ENCODE results near the gene TTC32.

Gene TTC32

DNA sequence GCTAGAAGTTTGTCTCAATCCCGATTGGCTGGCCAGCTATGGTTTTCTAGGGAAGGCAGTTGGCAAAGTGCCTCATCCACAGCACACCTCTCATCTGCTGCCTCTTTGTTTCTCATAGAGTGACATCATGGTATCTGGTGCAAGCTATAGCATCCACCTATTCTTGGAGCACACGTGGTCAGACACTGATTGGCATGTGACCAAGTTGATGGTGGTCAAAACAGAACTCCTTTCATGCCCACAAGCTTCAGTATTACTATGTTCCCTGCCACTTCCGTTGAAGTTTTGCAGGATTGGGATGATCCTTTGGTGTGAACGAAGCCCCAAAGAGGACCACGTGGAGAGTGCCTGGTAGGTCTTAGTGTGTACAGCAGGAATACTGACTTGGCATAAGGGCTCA lies 28.8 kb downstream of the TTC32 start:
- no peak for DNase-seq

DNA sequence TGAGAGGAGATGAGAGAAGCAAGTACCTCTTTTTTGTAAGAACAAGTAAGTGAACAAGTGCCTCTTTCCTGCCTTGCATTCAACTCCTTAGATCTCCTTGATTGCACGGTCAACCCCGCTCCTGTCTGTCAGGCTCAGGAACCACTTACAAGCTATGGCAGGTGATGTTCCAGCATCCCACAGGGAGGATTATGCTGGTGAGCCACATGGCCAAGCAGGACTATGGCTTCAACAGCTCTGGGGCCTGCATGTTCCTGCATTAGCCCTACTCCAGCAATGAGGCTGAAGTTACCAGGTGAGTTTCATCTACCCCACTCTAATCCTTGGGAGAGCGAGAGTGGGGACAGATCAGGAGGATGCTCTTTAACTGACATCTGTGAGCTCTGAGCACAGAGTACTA lies 29.5 kb downstream of the TTC32 start:
- DNase-seq: no peak

DNA sequence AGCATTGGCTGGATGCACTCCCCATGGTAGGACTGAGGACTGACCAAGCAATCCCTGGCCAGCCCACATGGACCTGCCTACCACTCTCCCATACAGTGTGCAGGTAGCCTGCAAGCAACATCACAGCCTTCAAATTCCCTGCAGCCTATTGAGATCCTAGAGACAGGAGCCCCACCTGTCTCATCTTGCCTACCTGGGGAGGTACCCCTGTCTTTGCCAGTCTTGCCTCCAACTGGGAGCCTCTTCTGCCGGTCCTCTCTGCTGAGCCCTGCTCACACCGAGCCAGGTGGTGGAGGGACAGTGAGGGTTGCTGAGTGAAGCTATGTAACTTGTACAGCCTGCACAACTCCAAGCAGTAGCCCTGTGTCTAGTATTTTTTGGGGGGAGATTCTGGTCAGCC lies 29.9 kb downstream of the TTC32 start:
- no peak for DNase-seq

DNA sequence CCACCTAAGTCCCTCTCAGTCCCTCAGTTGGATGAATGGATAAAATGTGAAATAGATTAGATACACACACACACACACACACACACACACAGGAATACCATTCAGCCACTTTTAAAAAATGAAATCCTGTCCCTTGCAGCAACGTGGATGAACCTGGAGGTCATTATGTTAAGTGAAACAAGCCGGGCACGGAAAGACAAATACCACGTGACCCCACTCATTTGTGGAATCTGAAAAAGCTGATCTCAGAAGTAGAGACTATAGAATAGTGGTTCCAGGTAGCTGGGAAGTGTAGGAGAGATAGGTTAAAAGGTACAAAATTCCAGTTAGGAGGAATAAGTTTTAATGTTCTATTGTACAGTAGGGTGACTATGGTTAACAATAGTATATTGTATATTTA lies 31.0 kb downstream of the TTC32 start:
- no peak for DNase-seq

DNA sequence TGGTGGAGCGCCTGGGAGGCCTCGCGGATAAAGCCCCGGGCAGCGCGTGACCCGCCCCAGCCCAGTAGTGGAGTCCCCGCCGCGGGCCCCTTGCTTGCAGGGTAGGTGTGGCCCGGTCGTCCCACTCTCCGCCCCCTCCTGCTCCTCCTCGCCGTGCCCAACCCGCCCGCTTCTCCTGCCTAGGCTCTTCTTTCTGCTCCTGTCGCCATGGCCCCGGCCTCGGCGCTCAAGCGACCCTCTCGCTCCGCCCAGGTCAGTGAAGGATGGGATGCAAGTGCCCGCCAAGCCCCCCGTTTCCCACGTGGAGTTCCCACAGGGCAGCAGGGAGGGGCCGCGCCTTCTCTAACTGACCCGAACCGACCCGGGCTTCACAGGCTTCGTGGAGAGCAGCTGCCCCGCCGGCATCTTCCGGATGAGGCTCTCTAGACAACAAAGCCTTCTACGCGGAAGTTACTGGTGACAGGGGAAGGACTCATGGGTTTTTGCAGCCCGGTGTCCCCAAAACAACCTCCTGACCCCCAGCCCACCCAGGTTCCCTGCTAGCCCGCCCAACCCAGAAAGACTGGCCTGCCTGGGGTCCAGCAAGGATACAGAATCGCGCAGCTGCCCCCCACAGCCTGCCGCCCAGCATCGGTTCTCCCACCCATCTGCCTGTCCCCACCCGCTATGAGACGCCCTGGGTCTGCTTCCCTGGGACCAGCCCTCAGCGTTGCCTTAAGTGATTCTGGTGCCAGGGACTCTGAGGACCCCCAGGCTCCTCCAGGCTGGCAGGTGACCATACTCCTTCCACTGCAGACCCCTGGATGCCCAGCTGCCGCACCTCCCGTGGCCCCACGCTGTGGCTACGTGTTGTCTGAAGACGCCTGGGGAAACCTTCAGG lies 32.8 kb downstream of the TTC32 start:
- peak; percentile 84 for DNase-seq

DNA sequence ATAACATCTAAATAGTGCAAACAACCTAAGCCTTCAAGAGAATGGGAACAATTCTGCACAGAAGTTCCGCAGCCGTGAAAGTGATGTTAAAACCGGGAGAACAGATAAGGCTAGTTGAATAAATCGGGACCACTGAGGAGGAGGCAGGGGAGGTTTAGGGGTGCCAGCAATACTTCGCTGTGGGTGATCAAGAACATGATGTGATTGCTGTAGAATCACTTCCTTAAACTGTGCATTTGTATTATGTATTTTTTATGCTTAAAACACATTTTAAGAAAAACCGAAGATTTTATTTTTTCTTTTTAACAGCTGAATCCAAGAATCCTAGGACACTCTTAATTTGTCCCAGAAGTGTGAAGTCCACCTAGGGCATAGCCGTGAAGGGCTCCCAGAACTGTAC lies 33.6 kb downstream of the TTC32 start:
- DNase-seq: no peak

DNA sequence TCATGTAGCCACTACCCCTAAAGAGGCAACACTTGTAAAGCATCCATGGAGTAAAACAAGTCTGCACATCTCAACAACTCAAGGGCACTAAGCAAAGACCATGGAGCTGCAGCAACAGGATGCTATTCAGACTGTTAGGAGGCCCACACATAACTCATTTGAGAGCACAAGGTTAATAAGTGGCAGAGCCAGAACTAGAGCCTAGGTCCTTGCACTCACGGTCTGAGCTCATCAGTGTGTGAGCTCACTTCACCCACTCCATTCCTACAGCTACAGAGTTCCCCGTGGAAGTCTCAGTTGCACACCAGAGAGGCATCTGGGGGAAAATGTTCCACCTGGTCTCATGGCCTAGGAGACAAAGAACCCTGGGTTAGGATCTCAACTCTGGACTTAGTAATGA lies 35.0 kb downstream of the TTC32 start:
- no peak for DNase-seq

DNA sequence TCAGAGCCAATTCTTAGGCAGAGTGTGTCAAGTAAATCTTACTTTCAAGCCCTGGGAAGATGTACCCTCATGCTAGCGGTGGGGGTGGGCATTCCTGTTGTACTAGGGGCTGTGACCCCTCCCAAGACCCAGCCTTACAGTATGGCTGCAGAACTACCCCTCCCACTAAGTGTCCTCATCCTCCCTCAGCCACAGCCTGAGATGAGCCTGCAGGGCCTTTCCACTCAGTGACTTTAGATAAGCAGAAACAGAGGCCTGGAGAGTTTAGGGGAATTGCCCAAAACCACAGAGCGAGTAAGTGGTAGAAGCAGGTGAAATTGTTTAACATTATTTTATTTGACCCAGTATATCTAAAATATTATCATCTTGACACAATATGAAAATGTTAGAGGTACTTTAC lies 36.6 kb downstream of the TTC32 start:
- DNase-seq: no peak

DNA sequence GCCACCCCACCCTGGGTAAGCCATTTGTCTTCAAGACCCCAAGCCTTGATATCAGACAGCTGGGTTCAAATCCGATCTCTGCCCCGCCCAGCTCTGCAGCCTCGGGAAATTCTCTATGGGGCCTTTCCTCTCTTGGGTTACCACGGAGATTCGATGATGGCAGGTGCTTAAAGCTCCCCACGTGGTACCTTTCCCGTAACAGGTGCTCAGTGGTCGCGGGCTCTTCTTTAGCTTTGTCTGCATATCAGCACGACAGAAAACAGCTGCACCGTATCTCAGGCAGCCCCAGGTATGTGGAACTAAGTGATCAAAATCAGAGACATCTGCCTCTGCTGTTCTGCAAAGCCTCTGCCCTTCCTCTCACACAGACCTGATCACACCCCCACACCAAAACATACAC lies 37.4 kb downstream of the TTC32 start:
- DNase-seq: no peak

DNA sequence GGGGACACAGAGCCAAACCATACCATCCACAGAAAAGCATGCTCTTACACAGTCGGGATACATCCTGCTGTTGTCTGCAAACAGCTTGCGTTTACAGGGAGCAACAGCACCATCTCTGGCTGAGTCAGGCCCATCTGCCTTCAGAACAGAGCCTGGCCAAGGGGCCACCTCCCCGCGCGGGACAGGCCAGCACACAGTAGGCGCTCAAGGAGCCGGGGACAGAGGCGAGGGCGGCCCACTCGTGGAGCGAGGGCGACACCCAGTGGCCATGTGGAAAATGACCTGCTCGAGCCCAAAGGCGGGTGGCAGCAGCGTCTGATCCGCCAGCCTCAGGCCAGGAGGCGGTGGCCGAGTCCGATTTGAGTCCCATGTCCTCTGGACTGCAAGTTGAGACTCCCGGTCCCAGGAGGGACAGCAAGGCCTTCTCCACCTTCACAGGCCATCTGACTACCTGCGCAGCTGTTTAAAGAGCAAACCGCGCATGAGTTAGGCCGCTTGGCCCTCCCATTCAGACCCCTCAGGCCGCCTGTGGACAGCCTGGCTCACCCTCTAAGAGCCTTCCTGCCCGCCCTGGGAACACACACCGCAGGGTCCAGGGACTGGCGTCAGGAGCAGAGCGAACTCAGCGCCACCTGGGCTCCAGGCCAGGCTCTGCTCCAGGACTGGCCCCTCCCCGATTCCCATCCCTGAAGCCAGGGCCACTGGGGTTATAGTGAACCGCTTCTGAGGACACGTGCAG lies 38.3 kb downstream of the TTC32 start:
- DNase-seq: peak; percentile 76

DNA sequence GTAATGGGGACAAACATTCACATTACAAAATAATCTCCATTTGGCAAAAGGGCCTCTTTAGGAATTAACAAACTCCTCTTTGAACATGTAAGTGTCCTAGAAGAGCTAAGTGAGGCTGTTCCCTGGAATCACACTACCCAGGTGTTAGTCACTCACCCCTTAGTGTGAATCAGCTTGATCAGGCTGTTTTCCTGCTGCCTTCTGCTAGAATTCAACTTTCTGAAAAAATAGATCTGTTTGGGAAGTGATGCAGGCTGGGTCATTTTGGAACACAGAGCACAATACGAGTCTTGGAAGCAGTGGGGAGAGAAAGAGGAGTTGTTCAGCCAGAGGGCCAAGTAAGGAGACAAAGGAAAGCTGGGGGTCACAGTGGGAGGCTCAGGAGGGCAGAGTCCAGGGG lies 40.0 kb downstream of the TTC32 start:
- DNase-seq: no peak

DNA sequence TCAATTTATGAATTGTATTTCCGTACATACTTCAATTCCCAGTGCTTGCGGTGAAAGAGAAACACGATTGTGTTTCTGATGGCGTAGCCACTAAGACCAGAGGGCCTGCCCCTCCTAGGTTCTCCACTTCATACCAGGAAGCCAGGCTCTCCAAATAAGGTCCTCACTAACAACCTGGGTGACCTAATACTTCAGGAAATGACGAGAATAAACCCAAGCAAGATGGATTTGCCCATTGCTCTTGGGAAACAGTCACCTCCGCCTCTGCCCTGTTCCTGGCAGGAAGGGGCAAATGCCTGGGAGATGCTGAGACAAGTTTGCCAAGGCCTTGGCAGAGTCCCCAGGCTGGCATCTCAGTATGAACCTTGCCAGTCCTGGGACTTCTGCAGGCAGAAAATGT lies 41.8 kb downstream of the TTC32 start:
- DNase-seq: no peak

DNA sequence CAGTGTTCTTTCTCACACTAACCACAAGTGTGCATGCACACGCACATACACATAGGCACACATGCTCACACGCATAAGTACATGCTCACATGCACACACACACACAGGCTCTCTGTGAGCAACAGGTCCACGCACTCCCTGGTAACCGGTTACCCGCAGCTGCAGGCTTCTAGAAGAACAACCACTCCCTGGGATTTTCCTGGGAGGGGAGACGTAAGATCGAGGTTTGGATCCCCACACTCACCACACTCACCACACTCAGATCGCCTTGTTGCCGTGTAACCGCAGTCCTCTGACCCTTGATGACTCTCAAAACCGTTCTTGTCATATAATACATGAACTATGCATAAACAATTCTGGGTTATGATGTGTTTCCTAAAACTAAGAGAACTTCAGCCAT lies 42.2 kb downstream of the TTC32 start:
- DNase-seq: no peak

DNA sequence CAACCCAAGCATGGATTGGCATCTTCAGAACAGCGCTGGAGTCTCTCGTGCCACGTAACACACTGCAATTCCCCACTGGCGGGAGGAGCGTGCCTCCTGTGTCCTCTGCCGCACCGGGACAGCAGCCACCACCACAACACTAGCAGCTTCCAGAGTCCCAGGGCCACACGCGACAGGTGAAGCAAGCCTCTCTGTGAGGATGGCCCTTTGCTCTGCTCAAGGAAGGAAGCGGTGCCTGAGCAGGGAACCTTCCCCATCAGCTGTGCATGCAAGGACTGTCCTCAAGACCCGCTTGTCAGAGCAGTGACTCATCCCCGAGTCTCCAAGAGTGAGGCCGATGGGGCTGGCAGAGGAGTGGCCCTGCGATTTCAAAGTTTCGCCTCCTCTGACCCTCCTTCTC lies 44.0 kb downstream of the TTC32 start:
- DNase-seq: no peak

DNA sequence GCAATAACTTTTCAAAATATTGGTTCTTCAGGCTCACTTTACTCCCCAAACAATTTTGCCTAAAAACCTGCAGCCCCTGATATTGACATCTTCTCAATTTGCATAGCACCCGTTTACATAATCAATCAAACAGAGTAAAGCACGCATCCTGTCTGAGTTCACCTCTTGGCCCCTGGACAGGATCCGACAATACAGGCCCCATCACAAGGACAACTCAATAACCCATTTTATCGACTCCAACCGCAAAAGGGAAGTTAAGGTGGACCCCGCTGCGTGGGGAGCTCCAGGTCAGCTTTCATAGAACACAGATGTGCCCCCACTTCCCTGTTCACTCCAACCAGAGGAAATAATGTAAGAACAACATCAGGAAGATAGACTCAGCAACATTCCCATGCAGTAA lies 44.7 kb downstream of the TTC32 start:
- DNase-seq: no peak

DNA sequence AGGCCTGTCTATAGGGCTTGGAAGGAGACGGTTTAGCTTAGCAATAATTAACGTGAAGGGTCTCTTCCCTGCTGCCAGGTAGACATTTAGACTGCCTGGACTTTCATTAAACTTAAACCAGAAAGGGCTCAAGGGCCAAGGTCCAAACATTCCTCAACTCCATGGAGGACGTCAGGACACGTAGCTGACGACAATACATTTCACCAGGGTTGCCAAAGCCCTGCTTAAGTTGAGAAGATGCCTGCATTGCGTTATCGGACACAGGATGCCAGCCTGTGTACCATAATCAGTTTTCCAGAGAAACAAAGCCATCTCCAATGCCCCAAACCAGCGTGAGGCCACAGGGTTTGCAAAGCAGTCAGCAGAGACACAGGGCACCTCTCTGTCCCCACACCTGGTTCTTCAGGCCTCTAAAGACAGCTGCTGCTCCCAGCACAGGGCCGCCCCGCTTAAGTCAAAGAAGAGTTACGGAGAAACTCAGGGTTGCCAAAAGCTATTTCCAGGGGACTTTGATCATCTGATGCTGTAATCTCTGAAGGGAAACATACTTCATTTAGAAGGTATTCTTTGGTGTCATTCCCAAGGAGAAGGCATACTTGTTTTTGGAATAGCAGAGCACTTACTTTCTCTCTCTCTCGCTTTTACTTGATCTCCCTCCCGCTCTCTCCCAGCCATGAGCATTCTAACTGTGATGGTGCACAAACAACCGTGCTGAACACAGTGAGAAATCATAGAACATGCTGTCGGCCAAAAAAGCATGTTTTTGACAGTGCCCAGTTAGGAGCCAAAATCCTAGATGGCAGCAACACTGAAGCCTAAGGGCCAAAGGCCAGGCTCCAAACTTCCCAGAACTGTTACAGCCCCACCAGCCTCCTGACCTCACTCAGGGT lies 46.0 kb downstream of the TTC32 start:
- DNase-seq: no peak

DNA sequence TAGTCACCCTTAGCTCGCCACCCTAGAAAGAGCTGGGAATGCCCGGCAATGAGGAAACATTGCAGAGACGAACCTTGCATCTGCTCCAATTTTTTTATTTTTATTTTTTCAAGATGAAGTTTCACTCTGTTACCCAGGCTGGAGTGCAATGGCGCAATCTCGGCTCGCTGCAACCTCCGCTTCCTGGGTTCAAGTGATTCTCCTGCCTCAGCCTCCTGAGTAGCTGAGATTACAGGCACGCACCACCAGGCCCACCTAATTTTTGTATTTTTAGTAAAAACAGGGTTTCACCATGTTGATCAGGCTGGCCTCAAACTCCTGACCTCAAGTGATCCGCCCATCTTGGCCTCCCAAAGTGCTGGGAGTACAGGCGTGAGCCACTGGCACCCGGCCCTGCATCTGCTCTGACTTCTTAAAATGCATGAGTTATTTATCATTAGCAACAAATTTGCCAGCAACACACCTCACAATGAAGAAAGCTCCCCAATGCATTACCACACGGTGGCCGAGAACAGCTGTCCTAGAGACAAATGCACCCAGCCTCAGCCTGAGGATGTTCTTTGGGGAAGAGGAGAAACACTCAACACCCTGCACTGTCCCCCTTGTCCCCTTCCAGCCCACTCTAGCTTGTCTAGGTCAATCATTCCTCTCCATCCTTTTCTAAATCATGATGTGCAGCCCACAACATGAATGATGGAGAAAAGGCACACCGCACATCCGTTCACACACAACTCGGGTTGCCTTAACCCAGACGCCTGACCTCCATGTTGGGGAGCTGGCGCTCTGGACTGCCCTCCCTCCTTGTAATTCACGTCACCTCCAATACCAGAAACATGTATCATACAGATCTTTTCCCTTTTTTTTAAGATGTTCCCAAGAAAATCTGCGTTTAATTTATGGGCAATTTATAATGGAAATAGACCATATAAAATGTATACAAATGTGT lies 46.9 kb downstream of the TTC32 start:
- DNase-seq: no peak

DNA sequence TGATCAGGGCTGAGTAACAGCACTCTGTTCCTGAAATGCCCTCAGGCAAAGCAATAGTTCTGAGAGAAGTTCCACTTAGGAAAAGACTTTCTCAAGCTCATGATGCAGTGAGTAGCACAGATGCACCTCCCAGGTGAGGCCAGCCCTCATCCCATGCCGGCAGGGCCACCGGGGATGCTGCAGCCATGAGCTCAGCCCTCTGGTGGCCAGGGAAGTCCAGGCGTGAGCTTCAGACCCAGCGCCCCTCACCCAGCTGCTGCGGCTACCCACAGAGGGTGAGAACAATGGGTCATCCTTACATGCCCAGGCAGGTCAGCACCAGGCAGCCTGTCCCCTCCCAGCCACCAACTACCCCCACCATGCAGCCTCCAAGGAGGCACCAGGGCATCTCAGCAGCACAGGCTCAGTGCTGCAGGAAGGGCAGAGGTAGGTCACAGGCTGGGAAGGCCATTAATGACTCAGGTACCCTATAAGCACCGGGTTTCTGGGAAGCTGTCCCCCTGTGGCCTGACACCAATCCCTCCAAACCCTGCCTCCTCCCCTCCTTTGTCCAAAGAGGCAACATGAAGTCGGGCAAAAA lies 50.6 kb downstream of the TTC32 start:
- DNase-seq: no peak

DNA sequence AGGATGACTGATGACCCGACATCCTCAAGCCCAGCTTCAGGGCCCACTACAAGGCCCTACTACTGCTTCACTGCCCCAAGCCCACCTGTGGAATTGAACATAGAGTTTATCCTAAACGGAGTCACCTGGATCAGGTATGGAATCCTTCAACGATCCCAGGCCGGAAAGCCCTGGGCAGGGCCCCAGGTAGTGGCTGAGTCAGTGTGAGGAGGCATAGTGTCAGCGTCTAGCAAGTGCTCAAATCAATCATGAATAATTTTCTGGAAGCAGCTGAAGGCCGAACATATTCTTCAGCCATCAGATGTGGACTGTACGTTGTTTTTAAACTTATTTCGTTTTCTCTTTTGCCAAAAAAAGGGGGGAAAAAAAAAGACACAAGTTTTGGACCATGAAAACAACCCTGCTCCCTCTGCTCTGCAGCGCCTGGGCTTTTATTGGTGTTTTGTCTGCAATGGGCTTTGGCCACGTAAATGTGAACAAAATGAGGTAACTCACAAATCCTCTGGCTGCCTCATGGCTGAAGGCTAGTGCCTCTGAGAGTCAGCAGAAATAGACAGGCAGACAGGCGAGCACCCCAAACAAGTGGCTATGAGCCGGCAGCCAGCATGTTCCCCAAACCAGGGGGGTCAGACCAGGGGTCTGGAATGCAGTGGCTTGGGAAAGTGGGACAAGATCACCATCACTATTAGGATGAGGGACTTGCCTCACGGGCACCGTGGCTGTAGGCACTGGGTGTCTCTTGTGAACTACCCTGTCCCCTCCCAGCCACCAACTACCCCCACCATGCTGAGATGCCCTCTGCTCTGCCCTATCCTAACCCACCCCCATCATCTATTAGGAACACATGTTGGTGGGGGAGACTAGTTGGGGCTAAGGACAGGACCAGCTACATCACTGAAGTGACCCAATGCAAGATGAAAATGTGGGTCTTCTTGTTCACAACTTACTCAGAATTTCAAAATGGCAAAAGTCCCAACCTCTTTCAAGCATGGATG lies 51.4 kb downstream of the TTC32 start:
- no peak for DNase-seq

DNA sequence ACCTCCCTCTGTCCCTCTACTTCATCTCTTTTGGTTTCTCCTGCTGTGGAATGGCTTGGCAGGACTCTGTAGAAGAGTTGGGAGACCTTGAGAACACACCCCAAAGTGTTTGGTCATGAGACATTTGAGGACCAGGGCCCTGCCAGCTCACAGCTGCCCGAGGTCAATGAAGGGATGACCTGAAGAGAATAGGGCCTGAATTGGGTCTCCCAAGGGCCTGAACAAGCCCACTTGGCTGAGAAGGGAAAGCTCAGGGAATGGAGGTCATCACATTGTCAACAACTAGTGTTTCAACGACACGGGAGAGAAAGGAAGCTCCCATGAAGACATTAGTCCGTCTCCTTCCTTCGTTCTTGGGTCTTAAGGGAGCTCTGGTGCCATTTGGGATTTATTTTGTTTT lies 52.8 kb downstream of the TTC32 start:
- DNase-seq: no peak
